NCI-H526 (cell line): ENCODE measurements around the gene ZNF335.
"Not testable (repeated sequence)": the region's sequence is repeated elsewhere in the genome, so short reads cannot be mapped to it uniquely, and the experiment has no call there.

ENCODE experiments used
- DNase-seq, 2 experiments: peaks; one replicate each; lab custom pipeline; 2025; lab: John Stamatoyannopoulos, UW

ZNF335 gene

GRCh38 chr20:45972500-45973183 lies 639 bp upstream of the ZNF335 start:
- no peak for DNase-seq

GRCh38 chr20:45971425-45971674 lies 653 bp downstream of the ZNF335 start:
- DNase-seq = no peak

GRCh38 chr20:45970646-45971424 lies 1.2 kb downstream of the ZNF335 start:
- peak in 1 of 2 experiments; percentile 59 for DNase-seq

- peak; percentile 68 to 86 for DNase-seq
Measured at GRCh38 chr20:45969712-45970634, 2.0 kb downstream of the ZNF335 start.

- no peak for DNase-seq
Measured at GRCh38 chr20:45968801-45969711, 2.9 kb downstream of the ZNF335 start.

- DNase-seq = no peak
Measured at GRCh38 chr20:45968081-45968671, 3.8 kb downstream of the ZNF335 start.

GRCh38 chr20:45967551-45968080 lies 4.4 kb downstream of the ZNF335 start:
- DNase-seq = no peak

- no peak for DNase-seq
Measured at GRCh38 chr20:45965169-45966002, 6.6 kb downstream of the ZNF335 start.

- DNase-seq = no peak
Measured at GRCh38 chr20:45964006-45964400, 8.0 kb downstream of the ZNF335 start.

- DNase-seq = peak; percentile 53 to 86
Measured at GRCh38 chr20:45963059-45964005, 8.7 kb downstream of the ZNF335 start.

GRCh38 chr20:45962031-45962755 lies 9.8 kb downstream of the ZNF335 start:
- DNase-seq = no peak

- no peak for DNase-seq
Measured at GRCh38 chr20:45959956-45960630, 11.9 kb downstream of the ZNF335 start.

GRCh38 chr20:45959126-45959525 lies 12.9 kb downstream of the ZNF335 start:
- DNase-seq = no peak

- no peak for DNase-seq
Measured at GRCh38 chr20:45958593-45958992, 13.4 kb downstream of the ZNF335 start.

GRCh38 chr20:45957021-45957941 lies 14.7 kb downstream of the ZNF335 start:
- no peak for DNase-seq

- DNase-seq = not testable (repeated sequence)
Measured at GRCh38 chr20:45956326-45956725, 15.7 kb downstream of the ZNF335 start.
